ENCODE data around the gene TMEM154.

The TMEM154 gene

DNA sequence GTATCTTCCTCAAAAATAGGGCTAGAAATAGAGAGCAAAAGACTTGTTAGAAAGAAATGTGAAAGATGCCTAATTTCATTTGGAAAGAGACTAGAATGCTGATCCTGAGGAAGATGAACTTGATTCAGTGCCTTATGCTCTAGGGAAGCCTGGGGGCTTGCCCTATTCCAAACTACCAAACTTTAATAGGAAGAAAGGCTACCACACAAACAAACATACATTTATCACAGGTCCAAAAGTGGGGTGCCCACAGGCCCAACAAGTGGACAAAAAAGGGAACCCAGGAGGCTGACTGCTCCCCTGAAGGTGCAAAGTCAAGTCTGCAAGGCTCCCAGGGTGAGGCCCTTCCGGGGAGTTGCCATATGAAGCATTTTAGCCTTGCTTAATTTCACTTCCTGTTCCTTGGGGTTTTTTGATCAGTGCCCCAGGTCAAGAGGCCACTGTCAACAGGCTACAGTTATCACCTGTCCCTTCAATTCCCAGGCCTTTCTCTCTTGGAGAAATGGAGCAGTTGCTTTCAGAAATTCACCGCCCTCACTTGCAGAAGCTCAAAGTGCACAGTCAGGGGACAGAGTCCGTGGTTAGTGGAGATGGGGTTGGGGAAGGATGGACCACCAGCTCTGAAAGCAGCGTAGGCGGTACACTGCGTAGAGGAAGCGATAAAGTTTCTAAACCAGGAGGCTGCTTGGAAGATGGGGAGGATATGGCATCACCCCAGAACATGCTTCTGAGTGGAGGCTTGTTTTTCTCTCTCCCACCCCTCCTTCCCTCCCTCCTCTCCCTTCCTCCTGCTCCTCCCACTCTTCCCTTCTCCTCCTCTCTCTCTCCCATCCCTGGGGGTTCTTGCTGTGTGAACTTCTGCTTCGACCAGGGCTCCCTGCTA lies 36.4 kb downstream of the TMEM154 start:
- H3K27ac Mint-ChIP-seq: peak overlapping the region; percentile 97
- DNase-seq: peak; percentile 57
- peaks cover 1 to 5% of the 10 kb centered on the region in 2 donors for H3K9me3 Mint-ChIP-seq
- peaks cover 18 to 38% of the 10 kb centered on the region in 2 donors for H3K36me3 Mint-ChIP-seq
- H3K27me3 Mint-ChIP-seq: no peaks in the 10 kb centered on the region
- peaks cover 40 to 66% of the 10 kb centered on the region in 2 donors for H3K4me1 Mint-ChIP-seq
- peak overlapping the region; percentile 70 to 73 for H3K4me3 Mint-ChIP-seq
- peak; percentile 95 for ATAC-seq (replicated peaks)

DNA sequence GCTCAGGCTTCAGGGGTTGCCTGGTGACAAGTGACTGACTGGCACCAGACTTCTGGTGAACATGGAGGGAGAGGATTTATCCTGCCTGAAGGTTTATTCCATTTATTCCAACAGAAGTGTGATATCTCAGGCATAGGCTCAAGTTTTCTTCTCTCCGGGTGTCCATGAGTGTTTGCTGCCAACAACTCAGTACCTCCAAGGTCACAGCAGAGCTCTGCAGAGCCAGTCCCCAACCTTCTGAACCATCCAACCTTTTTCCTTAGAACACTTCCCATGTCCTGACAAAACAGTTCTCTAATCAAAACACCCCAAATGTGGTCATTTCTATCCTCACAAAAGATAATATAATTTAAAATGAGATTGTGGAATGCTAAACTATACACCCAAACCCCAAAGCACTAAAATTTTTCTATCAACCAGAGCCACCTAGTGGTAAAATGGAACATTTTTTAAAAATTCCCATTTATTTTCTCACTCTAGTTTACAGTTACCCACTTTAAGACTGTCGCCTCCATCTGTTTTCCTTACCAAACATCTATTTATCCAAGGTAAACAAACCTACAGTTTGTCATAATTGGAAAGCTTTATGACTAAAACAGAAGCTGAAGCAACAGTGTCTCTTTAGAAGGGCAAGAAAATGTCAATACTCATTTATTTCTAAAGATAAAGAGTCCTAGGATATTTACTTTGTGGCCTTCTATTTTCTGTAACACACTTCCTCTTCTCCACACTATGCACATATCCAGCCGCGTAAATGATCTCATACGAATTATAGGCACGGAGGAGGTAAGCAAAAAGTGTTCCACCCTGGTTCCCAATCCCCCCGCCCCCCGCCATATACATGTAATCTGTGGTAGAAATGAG lies 39.5 kb downstream of the TMEM154 start:
- peaks cover 52 to 64% of the 10 kb centered on the region in 2 donors for H3K4me1 Mint-ChIP-seq
- H3K9me3 Mint-ChIP-seq: peaks cover 0 to 2% of the 10 kb centered on the region in 2 donors
- H3K4me3 Mint-ChIP-seq: no peak overlapping the region
- ATAC-seq (replicated peaks) (no peak), DNase-seq (no peak)
- H3K36me3 Mint-ChIP-seq: peaks cover 20 to 43% of the 10 kb centered on the region in 2 donors
- peak overlapping the region; percentile 31 for H3K27ac Mint-ChIP-seq
- no peaks in the 10 kb centered on the region for H3K27me3 Mint-ChIP-seq

DNA sequence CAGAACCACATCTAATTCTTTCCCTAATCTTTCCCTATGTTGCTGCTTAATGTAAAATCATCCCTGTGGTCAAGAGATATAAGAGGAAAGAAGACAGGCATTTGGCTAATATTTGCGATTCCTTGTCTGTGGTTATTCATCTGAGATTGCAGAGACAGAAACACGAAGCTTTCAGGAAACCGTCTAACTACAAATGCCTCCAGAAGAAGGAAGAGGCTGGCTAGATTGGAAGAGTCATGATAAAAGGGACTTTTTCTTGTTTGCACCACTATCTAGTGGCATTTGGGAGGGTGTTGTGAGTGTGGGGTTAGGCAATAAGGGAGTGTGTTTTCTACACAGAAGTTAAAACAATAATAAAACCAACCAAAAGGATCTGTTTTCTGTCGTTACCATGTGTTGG lies 43.9 kb downstream of the TMEM154 start:
- H3K27me3 Mint-ChIP-seq: no peaks in the 10 kb centered on the region
- H3K4me1 Mint-ChIP-seq: peaks cover 26 to 37% of the 10 kb centered on the region in 2 donors
- peaks cover 0 to 2% of the 10 kb centered on the region in 2 donors for H3K9me3 Mint-ChIP-seq
- H3K36me3 Mint-ChIP-seq: peaks cover 26 to 41% of the 10 kb centered on the region in 2 donors
- H3K27ac Mint-ChIP-seq: no peak overlapping the region
- ATAC-seq (replicated peaks) (peak in 1 of 2 donors; percentile 22), DNase-seq (no peak)
- no peak overlapping the region for H3K4me3 Mint-ChIP-seq

DNA sequence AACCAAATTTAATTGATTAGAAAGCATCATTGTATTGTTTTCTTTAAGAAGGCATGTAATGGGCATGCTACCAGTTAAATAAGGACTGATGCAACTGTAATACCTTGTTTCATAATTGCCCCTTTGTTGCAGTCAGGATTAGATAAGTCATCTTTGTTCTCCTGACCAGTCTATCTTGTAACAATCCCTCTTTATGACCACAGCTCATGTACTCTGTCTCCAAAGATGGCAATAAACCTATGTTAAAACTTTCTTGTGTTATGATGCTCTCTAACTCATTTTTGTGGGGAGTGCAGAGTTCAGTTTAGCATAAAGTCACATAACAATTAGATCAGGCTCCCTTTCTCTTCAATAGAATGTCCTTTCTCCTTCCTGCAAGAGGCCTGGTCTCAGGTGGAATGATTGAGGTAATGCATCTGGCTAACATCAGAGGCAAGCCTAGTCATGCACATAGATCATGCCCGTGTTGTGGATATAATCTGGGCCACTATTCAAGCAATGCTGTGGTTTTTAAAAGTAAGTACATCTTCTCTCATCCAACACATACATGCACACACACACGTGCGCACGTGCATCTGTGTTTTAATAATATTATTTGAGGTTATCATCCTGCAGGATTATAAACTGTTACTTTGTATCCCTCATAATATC lies 45.6 kb downstream of the TMEM154 start:
- DNase-seq: no peak
- Mint-ChIP-seq H3K9me3 (peaks cover 0 to 2% of the 10 kb centered on the region in 2 donors), H3K4me3 (no peak overlapping the region), H3K27me3 (no peaks in the 10 kb centered on the region), H3K27ac (no peak overlapping the region), H3K4me1 (peaks cover 20 to 28% of the 10 kb centered on the region in 2 donors), H3K36me3 (peaks cover 31 to 37% of the 10 kb centered on the region in 2 donors)
- ATAC-seq (replicated peaks): no peak

DNA sequence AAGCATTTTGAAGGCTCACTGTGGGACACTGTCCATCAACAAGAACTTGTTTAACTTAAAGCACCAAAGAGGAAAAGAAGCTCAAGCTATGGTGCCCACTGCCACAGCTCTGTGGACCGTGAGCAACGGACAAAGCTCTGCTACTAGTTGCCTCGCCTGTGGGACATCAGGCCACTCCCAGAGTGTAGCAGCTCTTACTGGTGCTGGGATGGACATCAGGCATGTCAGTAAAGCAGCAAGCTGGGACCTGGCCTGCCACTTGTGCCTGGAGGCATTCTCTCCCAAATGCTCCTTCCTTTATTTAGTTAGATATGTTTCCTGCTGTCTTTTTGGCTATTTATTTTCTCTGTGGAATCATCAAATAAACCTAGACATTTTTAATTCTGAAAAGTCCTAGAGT lies 46.7 kb downstream of the TMEM154 start:
- Mint-ChIP-seq H3K27me3 (no peaks in the 10 kb centered on the region), H3K27ac (no peak overlapping the region), H3K4me1 (peaks cover 18 to 26% of the 10 kb centered on the region in 2 donors), H3K4me3 (no peak overlapping the region), H3K9me3 (peaks cover 0 to 2% of the 10 kb centered on the region in 2 donors), H3K36me3 (peaks cover 31 to 36% of the 10 kb centered on the region in 2 donors)
- ATAC-seq (replicated peaks) (no peak), DNase-seq (no peak)

DNA sequence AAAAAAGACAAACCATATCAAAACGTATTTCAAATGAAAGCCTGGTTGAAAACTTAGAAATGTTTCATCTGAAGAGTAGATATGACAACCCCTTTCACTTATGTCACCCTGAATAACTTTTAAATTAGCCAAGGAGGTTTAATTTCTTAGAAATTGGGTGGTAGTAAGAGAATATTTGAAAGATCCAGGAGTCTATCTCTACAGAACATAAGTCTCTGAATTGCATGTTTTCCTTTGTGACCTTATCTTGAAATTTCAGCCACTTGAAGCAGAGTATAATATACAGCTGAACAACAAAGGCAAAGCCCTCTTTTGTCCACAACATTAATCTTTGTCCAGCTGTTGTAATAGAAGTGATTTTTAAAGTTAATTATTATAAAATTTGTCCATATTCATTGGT lies 49.5 kb downstream of the TMEM154 start:
- H3K4me3 Mint-ChIP-seq: no peak overlapping the region
- H3K36me3 Mint-ChIP-seq: peaks cover 20 to 29% of the 10 kb centered on the region in 2 donors
- ATAC-seq (replicated peaks): no peak

DNA sequence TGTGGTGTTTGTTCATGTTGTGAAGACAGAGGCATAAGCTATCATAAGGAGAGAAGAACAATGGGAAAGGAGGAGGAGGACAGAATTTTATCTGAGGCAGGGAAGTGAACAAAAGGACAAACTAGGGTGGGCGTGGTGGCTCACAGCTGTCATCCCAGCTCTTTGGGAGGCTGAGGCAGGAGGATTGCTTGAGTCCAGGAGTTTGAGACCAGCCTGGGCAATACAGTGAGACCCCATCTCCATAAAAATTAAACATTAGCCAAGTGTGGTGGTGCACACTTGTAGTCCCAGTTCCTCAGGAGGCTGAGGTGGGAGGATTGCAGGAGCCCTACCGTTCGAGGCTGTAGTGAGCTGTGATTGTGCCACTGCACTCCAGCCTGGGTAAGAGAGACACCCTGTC lies 49.9 kb downstream of the TMEM154 start:
- ATAC-seq (replicated peaks): no peak
- Mint-ChIP-seq H3K9me3 (no peaks in the 10 kb centered on the region), H3K36me3 (peaks cover 20 to 31% of the 10 kb centered on the region in 2 donors), H3K27ac (no peak overlapping the region), H3K4me3 (no peak overlapping the region), H3K4me1 (no peaks in the 10 kb centered on the region), H3K27me3 (no peaks in the 10 kb centered on the region)
- no peak for DNase-seq

More for the DNA sequence above, 49.5 kb downstream of the TMEM154 start:
- no peaks in the 10 kb centered on the region for H3K4me1 Mint-ChIP-seq
- no peaks in the 10 kb centered on the region for H3K9me3 Mint-ChIP-seq
- no peak for DNase-seq
- H3K27me3 Mint-ChIP-seq: no peaks in the 10 kb centered on the region
- no peak overlapping the region for H3K27ac Mint-ChIP-seq

DNA sequence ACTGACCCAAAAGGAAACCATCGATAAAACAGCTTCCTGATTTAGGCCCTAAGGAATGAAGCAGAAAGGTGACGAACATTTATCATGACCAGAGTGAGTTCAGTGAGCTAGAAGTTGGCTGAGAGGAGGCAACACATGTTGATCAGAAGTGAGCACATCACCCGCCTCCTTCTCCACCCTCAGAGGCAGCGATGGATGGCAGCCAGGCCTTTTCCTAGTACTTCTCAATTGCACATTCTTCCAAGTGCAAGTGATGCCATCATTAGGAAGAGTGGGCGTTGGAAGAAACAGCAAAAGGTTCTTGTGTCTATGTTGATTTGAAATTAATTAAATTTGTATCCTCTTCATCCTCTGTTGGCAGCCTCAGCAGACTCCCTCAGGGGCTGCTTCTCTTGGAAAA lies 51.7 kb downstream of the TMEM154 start:
- ATAC-seq (replicated peaks): no peak
- Mint-ChIP-seq H3K4me1 (no peaks in the 10 kb centered on the region), H3K27ac (no peak overlapping the region), H3K27me3 (no peaks in the 10 kb centered on the region), H3K4me3 (no peak overlapping the region), H3K9me3 (no peaks in the 10 kb centered on the region), H3K36me3 (peaks cover 16 to 26% of the 10 kb centered on the region in 2 donors)
- DNase-seq: no peak

DNA sequence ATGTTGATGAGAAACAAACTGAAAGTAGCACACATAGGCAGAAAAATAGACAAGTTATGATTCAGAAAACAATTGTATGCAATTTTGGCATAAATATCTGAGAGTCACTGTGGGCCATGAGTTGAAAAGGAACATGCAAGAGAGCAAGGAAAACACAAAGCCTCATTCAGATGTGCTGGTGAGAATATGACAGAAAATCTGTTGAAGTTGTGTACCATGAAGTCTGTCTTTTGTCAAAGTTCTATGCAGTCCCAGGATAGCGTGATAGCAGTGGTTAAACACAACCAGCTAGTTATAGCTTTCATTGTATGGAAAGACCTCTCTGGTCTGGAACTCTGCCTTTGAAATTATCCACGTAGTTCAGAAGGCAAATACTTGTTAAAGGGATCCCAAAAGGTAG lies 53.0 kb downstream of the TMEM154 start:
- Mint-ChIP-seq H3K9me3 (no peaks in the 10 kb centered on the region), H3K27ac (no peak overlapping the region), H3K36me3 (peaks cover 10 to 19% of the 10 kb centered on the region in 2 donors), H3K4me3 (no peak overlapping the region), H3K27me3 (no peaks in the 10 kb centered on the region), H3K4me1 (no peaks in the 10 kb centered on the region)
- ATAC-seq (replicated peaks) (no peak), DNase-seq (no peak)

DNA sequence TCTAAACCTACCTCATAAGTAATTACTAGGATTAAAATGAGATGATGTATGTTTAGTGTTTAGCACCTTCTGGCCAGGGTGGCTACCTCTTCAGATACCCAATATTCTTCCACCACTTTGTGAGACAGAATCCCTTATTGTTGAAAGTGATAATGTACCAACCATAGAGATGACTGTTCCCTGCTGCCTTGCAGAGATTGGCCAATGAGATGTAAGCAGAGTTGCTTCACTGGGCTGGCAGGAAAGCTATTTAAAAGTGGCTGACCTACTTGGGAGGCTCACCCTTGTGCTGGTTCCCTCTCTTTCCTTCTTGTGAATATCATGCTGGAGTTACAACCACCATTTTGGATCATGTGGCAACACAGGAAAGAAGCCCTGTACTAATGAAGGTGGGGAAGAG lies 58.9 kb downstream of the TMEM154 start:
- no peaks in the 10 kb centered on the region for H3K9me3 Mint-ChIP-seq
- no peak for DNase-seq
- no peaks in the 10 kb centered on the region for H3K27me3 Mint-ChIP-seq
- no peak overlapping the region for H3K4me3 Mint-ChIP-seq
- peaks cover 0 to 6% of the 10 kb centered on the region in 2 donors for H3K36me3 Mint-ChIP-seq
- no peak overlapping the region for H3K27ac Mint-ChIP-seq
- ATAC-seq (replicated peaks): no peak
- peaks cover 3 to 5% of the 10 kb centered on the region in 2 donors for H3K4me1 Mint-ChIP-seq

DNA sequence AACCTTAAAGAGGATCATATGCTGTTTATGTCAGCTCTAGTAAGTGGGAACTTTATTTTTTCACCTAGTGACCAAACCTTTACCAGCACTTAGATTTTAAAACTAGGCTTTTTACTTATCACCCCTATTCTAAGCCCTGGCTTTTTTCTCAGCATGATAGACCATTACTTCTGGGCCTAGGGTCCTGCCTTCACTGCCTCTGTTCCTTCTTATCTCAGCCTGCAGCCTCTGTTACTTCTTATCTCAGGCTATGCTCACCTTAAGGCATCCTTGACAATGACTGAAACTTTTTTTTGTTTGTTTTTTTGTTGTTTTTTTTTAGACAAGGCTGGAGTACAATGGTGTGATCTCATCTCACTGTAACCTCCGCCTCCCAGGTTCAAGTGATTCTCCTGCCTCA lies 59.6 kb downstream of the TMEM154 start:
- no peaks in the 10 kb centered on the region for H3K27me3 Mint-ChIP-seq
- DNase-seq (no peak), ATAC-seq (replicated peaks) (no peak)
- peaks cover 0 to 6% of the 10 kb centered on the region in 2 donors for H3K36me3 Mint-ChIP-seq
- H3K4me3 Mint-ChIP-seq: no peak overlapping the region
- H3K27ac Mint-ChIP-seq: no peak overlapping the region
- no peaks in the 10 kb centered on the region for H3K9me3 Mint-ChIP-seq
- peaks cover 3 to 5% of the 10 kb centered on the region in 2 donors for H3K4me1 Mint-ChIP-seq

DNA sequence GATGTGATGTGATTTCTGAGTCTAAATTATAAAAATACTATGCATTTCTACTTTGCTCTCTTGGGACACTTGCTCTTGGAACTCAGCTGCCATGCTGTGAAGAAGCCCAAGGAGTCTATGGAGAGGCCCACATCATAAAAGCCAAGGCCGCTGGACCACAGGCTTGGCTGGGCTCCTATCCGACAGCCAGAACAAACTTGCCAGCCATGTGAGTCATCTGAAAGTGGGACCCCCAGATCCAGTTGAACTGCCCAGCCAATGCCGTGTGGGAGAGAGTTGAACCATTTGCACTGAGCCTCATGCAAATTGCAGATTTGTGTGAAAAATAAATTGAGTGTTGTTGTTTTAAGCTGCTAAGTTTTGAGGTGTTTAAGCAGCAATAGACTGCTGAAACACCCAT lies 60.2 kb downstream of the TMEM154 start:
- no peak for ATAC-seq (replicated peaks)
- peaks cover 3 to 5% of the 10 kb centered on the region in 2 donors for H3K4me1 Mint-ChIP-seq
- H3K27me3 Mint-ChIP-seq: no peaks in the 10 kb centered on the region
- H3K4me3 Mint-ChIP-seq: no peak overlapping the region
- no peak overlapping the region for H3K27ac Mint-ChIP-seq
- peaks cover 0 to 3% of the 10 kb centered on the region in 2 donors for H3K36me3 Mint-ChIP-seq
- H3K9me3 Mint-ChIP-seq: no peaks in the 10 kb centered on the region
- no peak for DNase-seq

DNA sequence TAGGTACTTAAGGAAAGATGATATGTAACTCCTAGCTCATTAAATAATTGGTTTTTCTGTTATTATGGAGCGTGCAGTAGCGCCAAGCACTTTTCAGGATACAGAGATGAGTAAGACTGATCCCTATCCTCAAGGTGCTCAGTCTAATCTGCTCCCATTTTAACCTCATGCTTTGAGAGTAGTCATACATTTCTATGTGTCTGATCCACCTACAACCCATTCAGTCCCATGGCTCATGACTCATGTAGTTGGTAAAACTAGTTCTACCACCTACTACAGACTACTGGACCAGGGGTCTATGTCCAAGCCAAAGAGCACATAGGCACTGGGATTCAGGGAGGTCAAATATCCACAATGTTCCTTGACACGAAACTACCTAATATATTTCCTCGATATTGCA lies 60.8 kb downstream of the TMEM154 start:
- H3K9me3 Mint-ChIP-seq: no peaks in the 10 kb centered on the region
- H3K27ac Mint-ChIP-seq: no peak overlapping the region
- ATAC-seq (replicated peaks): no peak
- DNase-seq: no peak
- no peaks in the 10 kb centered on the region for H3K27me3 Mint-ChIP-seq
- H3K4me3 Mint-ChIP-seq: no peak overlapping the region
- H3K4me1 Mint-ChIP-seq: peaks cover 3 to 5% of the 10 kb centered on the region in 2 donors
- peaks cover 0 to 3% of the 10 kb centered on the region in 2 donors for H3K36me3 Mint-ChIP-seq

DNA sequence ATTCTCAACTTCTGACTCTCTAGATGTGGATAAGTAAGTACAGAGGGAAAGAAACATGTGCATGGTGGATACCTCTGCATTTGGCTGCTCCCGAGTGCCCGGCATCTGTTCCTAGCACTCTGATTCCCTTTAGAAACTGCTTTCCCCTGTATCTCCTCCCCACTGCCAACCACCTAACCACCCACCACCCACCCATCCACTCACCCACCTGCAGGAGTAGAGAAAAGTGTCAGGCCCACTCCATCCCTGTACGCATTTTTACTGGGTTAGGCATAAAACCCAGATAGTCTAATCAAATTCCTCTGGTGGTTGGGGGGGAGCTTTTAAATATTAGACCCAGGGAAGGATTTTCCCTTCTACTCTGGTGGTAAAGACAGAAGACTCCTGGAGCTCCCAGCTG lies 63.0 kb downstream of the TMEM154 start:
- Mint-ChIP-seq H3K4me3 (no peak overlapping the region), H3K4me1 (peaks cover 4 to 5% of the 10 kb centered on the region in 2 donors), H3K9me3 (no peaks in the 10 kb centered on the region), H3K27me3 (peaks cover 0 to 3% of the 10 kb centered on the region in 2 donors), H3K36me3 (peaks cover 0 to 6% of the 10 kb centered on the region in 2 donors), H3K27ac (no peak overlapping the region)
- ATAC-seq (replicated peaks): no peak
- DNase-seq: no peak
